GM08714 (cell line): ENCODE measurements around the gene PPP1R15B.
"Not testable (repeated sequence)": the region's sequence is repeated elsewhere in the genome, so short reads cannot be mapped to it uniquely, and the experiment has no call there.

Source experiments
- H3K4me3 ChIP-seq: fragments of 200-500 bp; sonication (Bioruptor generic); 2 replicates; pipeline ENCODE4 v1.5.1; 2014; ENCODE audit warnings: mild to moderate bottlenecking, low read length, inconsistent platforms
- ZNF274 ChIP-seq: IDR thresholded peaks from 2 replicates; pipeline ENCODE4 v1.6.1; 2012; ENCODE audit warnings: mild to moderate bottlenecking, low read depth, low read length

PPP1R15B gene

GRCh38 chr1:204437796-204438570 is 26.4 kb upstream of the PPP1R15B start:
- no peak overlapping the region for H3K4me3 ChIP-seq
- no peak for TF ChIP-seq ZNF274

- TF ChIP-seq ZNF274 = no peak
- H3K4me3 ChIP-seq = no peak overlapping the region
Observed at GRCh38 chr1:204435872-204436271, 24.3 kb upstream of the PPP1R15B start.

- TF ChIP-seq ZNF274 = no peak
- H3K4me3 ChIP-seq = no peak overlapping the region
Observed at GRCh38 chr1:204435381-204435831, 23.8 kb upstream of the PPP1R15B start.

GRCh38 chr1:204434116-204434755 is 22.6 kb upstream of the PPP1R15B start:
- no peak overlapping the region for H3K4me3 ChIP-seq
- no peak for TF ChIP-seq ZNF274

- H3K4me3 ChIP-seq = no peak overlapping the region
- TF ChIP-seq ZNF274 = no peak
Observed at GRCh38 chr1:204432708-204433107, 21.1 kb upstream of the PPP1R15B start.

- no peak overlapping the region for H3K4me3 ChIP-seq
- no peak for TF ChIP-seq ZNF274
Observed at GRCh38 chr1:204431310-204432184, 19.9 kb upstream of the PPP1R15B start.

GRCh38 chr1:204429746-204430145 is 18.1 kb upstream of the PPP1R15B start:
- H3K4me3 ChIP-seq = no peak overlapping the region
- TF ChIP-seq ZNF274 = no peak

- TF ChIP-seq ZNF274 = no peak
- no peak overlapping the region for H3K4me3 ChIP-seq
Observed at GRCh38 chr1:204426971-204427701, 15.5 kb upstream of the PPP1R15B start.

GRCh38 chr1:204426474-204426873 is 14.9 kb upstream of the PPP1R15B start:
- H3K4me3 ChIP-seq = no peak overlapping the region
- no peak for TF ChIP-seq ZNF274

- no peak overlapping the region for H3K4me3 ChIP-seq
- no peak for TF ChIP-seq ZNF274
Observed at GRCh38 chr1:204426035-204426436, 14.4 kb upstream of the PPP1R15B start.

- H3K4me3 ChIP-seq = no peak overlapping the region
- no peak for TF ChIP-seq ZNF274
Observed at GRCh38 chr1:204424621-204425020, 13.0 kb upstream of the PPP1R15B start.

- not testable (repeated sequence) for H3K4me3 ChIP-seq
Observed at GRCh38 chr1:204422061-204422705, 10.6 kb upstream of the PPP1R15B start.

- no peak for TF ChIP-seq ZNF274
- no peak overlapping the region for H3K4me3 ChIP-seq
Observed at GRCh38 chr1:204421441-204421840, 9.8 kb upstream of the PPP1R15B start.
